GM19035 (cell line): ENCODE measurements around the gene MTX3.

Experiments used
- ATAC-seq: cut with Tn5 transposase; IDR thresholded peaks from one replicate; pipeline ENCODE4 v1.9.1; 2021; ENCODE audit not compliant: unreplicated experiment

The MTX3 gene

GRCh38 chr5:79990598-79991507, at the start of gene MTX3:
Gene MTX3 (minus strand): TSS chr5:79991262. CDS start chr5:79991238, 24 bp downstream.
- peak; percentile 87 for ATAC-seq

GRCh38 chr5:80039650-80040049, 48.6 kb upstream of the MTX3 start:
- no peak for ATAC-seq

- ATAC-seq: peak; percentile 75
Observed at GRCh38 chr5:80037366-80037765, 46.3 kb upstream of the MTX3 start.

- ATAC-seq: no peak
Observed at GRCh38 chr5:80036615-80037014, 45.6 kb upstream of the MTX3 start.

GRCh38 chr5:80035839-80036238, 44.8 kb upstream of the MTX3 start:
- ATAC-seq: no peak

- no peak for ATAC-seq
Observed at GRCh38 chr5:80034962-80035821, 44.1 kb upstream of the MTX3 start, which contains the start of gene THBS4. Gene THBS4 (plus strand): TSS chr5:80035348. CDS start chr5:80035538, 190 bp downstream.

- no peak for ATAC-seq
Observed at GRCh38 chr5:80034559-80034958, 43.5 kb upstream of the MTX3 start.

GRCh38 chr5:80033513-80033912, 42.5 kb upstream of the MTX3 start:
- no peak for ATAC-seq

- no peak for ATAC-seq
Observed at GRCh38 chr5:80031109-80031508, 40.0 kb upstream of the MTX3 start.

- ATAC-seq: no peak
Observed at GRCh38 chr5:80026841-80027240, 35.8 kb upstream of the MTX3 start.

GRCh38 chr5:80025069-80025468, 34.0 kb upstream of the MTX3 start:
- no peak for ATAC-seq

- no peak for ATAC-seq
Observed at GRCh38 chr5:80010754-80011392, 19.8 kb upstream of the MTX3 start.

GRCh38 chr5:80008995-80009765, 18.1 kb upstream of the MTX3 start:
- no peak for ATAC-seq

GRCh38 chr5:80002677-80003076, 11.6 kb upstream of the MTX3 start:
- ATAC-seq: no peak

GRCh38 chr5:79999722-80000121, 8.7 kb upstream of the MTX3 start:
- no peak for ATAC-seq

GRCh38 chr5:79992891-79993657, 2.0 kb upstream of the MTX3 start:
- ATAC-seq: no peak

- ATAC-seq: peak; percentile 51
Observed at GRCh38 chr5:79990205-79990597, 861 bp downstream of the MTX3 start.

GRCh38 chr5:79986260-79986659, 4.8 kb downstream of the MTX3 start:
- no peak for ATAC-seq

- no peak for ATAC-seq
Observed at GRCh38 chr5:79985288-79985687, 5.8 kb downstream of the MTX3 start.

- ATAC-seq: no peak
Observed at GRCh38 chr5:79984363-79984762, 6.7 kb downstream of the MTX3 start.
